ENCODE data around the gene CPEB3.

Gene CPEB3

GRCh38 chr10:92268748-92269147 lies 22.1 kb downstream of the CPEB3 start:
- no peak for DNase-seq (ENCODE audit: low read depth in 3 of 3, low spot score in 1 of 3)

DNA sequence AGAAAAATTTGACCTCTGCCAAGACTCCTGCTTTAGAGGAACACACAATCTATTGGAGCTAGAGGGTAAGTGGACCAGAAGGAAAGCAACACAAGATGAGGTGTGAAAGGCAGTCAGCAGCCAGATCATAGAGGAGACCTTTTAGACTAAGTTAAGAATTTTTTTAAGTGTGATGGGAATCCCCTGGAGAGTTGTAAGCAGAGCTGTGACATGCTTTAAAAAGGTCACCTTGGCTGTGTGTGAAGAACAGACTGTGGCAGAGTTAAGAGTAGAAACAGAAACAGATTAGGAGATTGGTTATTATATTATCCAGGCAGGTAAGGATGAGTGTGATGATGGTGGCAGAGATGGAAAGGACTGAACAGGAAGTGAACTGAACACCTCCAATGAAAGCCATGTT lies 23.5 kb downstream of the CPEB3 start:
- DNase-seq (ENCODE audit: low read depth in 3 of 3, low spot score in 1 of 3) = no peak

- DNase-seq (ENCODE audit: low read depth in 3 of 3, low spot score in 1 of 3) = no peak
These were observed 25.1 kb downstream of the CPEB3 start for GRCh38 chr10:92265687-92266258.

DNA sequence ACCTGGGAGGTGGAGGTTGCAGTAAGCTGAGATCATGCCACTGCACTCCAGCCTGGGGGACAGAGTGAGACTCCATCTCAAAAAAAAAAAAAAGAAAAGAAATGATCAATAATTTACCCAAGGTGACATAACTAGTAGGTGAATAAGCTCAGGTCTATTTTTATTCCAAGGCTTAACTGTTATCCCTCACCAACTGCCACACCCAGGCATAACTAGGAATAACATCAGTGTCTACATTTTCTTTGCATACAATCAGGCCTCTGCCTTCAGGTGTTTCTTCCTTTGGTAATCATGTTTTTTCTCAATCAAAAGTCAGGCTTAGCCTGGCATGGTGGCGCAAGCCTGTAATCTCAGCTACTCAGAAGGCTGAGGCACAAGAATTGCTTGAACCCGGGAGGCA lies 26.6 kb downstream of the CPEB3 start:
- DNase-seq (ENCODE audit: low read depth in 3 of 3, low spot score in 1 of 3) = no peak

DNA sequence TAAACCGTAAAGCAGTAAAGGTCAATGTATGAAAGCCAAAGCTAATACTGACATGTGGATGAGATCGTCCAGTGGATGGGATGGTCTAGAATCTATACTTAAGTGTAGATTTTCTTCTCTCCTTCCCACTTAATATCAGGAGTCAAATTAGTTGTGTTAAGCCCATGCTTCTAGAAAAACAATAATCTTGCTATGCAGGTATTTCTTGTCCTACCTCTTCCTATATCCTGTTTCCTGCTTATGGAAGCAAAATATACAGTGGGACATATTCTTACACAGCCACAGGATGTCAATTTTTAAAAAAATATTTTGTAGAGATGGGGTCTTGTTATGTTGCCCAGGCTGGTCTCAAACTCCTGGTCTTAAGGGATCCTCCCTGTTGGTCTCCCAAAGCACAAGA lies 27.5 kb downstream of the CPEB3 start:
- no peak for DNase-seq (ENCODE audit: low read depth in 3 of 3, low spot score in 1 of 3)

- DNase-seq (ENCODE audit: low read depth in 3 of 3, low spot score in 1 of 3) = no peak
These were observed 42.3 kb downstream of the CPEB3 start for GRCh38 chr10:92248566-92248965.

DNA sequence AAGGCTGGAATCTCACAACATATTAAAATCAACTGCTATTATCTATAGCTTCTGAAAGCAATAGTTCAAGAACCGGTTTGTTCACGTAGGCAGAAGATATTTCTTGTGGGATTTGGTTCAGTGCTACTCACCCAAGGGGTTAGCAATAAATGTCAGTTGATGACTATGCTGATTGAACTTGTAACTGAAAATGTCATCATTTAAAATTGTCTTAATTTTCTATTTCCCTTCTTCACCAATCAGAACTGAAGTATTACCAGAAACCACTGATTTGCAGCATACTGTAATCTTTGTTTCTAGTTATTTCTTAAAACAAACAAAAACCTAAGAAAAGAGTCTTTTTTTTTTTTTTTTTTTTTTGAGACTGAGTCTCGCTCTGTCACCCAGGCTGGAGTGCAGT lies 46.1 kb downstream of the CPEB3 start:
- DNase-seq (ENCODE audit: low read depth in 3 of 3, low spot score in 1 of 3) = no peak

DNA sequence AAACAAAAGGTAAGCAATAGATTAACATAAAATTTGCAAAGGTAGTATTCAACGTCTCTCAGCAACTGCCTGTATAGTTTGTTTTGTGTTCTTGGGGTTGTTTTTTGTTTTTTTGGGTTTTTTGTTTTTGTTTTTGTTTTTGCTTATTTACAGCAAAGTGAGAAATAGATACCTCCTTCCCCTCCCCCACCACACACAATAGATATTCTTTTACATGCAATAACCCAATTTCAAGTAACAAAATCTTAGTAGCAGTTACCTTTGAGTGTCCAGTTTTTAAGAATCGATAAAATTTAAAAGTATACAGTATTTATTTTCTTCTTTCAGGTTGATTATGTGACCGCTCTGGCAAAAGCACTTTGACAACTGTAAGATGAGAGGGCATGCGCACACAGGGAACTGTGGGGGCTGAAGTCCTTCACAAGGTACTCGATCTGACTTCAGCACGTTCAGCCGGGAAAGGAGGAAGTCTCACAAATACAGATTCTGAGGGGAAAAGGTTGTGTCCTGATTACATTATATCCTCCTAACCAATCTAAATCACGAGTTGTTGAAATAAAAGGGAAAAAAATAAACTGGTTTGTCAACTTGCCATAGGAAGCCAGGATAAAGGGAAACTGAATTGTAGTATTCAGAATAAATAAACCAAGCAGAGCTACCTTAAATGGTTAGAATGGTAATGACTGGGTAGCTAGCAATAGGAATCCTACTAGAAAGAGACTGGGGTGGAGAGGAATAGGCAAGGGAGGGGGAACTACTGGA lies 47.8 kb downstream of the CPEB3 start:
- peak in 1 of 3 donors; percentile 14 for DNase-seq (ENCODE audit: low read depth in 3 of 3, low spot score in 1 of 3)

GRCh38 chr10:92242380-92242779 lies 48.5 kb downstream of the CPEB3 start:
- no peak for DNase-seq (ENCODE audit: low read depth in 3 of 3, low spot score in 1 of 3)

- DNase-seq (ENCODE audit: low read depth in 3 of 3, low spot score in 1 of 3) = no peak
These were observed 49.4 kb downstream of the CPEB3 start for GRCh38 chr10:92241501-92241900.

DNA sequence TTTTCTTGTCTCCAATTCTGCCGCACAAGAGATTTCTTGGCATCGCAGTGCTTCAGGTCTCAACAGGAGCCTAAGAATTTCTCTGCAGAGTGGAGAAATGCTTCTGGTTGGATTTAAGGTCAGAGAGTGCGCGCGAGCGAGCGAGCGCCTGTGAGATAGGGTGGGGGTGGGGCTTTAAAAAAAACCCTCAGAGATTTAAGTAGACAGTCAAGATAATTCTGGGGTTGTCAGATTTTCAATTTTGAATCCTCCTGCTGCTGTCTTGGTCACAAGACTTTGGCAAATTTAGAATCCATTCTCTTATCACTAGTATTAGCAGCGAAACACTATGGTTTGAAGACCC lies 49.7 kb downstream of the CPEB3 start:
- DNase-seq (ENCODE audit: low read depth in 3 of 3, low spot score in 1 of 3) = no peak

DNA sequence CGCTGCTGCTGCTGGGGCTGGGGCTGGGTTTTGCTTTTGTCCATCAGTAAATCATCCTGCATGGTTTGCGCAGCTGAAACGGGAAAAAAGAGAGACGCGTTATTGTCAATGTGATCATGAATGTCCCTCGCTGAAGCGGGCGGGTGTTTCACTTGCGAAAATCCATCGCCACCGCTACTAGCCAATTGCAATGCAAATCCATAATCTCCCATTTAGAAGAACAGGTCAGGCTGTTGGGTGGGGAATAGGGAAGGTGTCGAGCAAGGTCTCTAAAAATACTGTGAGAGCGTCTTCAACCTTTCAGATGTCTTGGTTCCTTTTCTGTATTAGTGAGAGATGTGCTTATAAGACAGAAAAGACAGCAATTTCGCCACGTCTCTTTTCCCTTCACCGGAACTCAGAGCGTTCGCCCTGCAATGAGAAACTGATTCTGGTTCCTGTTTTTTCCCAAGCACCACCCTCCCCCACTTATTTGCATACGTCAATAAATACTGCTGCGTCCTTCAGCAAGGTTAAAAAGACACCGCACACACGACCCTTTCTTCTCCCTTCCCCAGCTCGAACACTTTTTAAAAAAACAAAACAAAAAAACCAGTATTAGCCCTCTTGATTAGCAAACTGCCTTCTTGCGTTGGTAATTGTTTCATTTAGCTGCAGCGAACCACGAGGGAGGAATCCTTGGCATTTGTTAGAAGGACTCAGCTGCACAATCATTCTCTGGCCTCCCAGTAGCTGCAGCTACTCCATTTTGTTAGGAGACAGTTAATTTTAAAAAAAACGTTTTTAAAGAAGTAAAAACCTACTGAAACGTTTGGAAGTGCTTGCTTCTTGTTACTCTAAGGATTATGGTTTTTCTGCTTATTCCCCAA lies 50.4 kb downstream of the CPEB3 start:
- DNase-seq (ENCODE audit: low read depth in 3 of 3, low spot score in 1 of 3) = no peak

DNA sequence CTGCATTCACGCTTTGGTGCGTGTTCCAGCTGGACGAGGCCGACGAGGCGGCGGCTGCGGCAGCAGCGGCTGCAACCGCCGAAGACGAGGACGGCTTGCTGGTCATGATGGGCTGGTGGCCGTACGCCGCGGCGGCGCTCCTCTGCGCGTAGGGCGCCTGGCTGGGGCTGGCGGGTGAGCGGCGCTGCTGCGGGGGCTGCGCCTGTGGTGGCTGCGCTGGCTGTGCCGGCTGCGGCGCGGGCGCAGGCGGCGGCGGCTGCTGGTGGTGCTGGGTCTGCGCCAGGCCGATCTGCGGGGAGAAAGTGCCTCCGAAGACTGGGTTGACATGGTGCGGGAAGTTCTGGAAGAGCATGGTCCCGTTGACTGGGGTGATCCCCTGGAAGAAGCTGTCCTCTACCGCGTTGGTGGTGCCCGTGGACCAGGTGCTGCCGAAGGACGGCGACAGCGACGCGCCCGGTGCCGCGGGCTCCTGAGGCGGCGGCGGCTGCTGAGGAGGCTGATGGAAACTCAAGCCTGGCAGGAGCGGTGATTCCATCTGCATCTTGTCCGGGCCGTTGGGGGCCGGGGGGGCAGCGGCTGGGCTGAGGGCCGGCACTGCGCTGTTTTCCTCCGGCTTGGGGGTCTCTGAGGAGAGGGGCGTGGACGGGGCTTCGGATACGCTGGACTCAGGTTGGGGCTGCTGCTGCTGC lies 51.1 kb downstream of the CPEB3 start:
- DNase-seq (ENCODE audit: low read depth in 3 of 3, low spot score in 1 of 3) = peak in 1 of 3 donors; percentile 38

- DNase-seq (ENCODE audit: low read depth in 3 of 3, low spot score in 1 of 3) = no peak
These were observed 51.7 kb downstream of the CPEB3 start for GRCh38 chr10:92239151-92239599.

DNA sequence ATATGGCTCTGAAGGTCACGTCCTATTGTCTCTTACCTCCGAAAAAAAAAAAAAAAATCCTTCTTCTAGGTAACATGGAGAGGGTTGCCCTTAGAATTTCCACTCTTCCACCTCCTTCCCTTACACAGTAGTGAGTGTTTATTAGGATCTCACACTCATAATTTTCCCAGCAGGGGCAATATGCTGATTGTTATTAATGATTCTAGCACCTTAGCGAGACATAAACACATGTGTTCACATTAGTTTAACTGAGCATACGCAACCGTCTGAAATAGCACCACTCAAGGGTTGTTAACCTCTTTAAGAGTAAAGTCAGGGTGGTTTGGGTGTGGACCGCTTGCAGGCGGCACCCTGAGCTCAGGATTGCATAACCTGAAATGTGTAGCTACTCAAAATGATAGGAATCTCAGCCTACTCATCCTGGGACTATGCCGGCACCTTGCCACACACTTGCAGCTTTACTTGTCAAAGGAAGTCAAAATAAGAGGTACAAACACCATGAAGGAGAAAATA lies 52.2 kb downstream of the CPEB3 start:
- no peak for DNase-seq (ENCODE audit: low read depth in 3 of 3, low spot score in 1 of 3)

GRCh38 chr10:92238054-92238585 lies 52.8 kb downstream of the CPEB3 start:
- DNase-seq (ENCODE audit: low read depth in 3 of 3, low spot score in 1 of 3) = no peak

- no peak for DNase-seq (ENCODE audit: low read depth in 3 of 3, low spot score in 1 of 3)
These were observed 59.7 kb downstream of the CPEB3 start for GRCh38 chr10:92231196-92231595.

- no peak for DNase-seq (ENCODE audit: low read depth in 3 of 3, low spot score in 1 of 3)
These were observed 68.1 kb downstream of the CPEB3 start for GRCh38 chr10:92222603-92223262.

- DNase-seq (ENCODE audit: low read depth in 3 of 3, low spot score in 1 of 3) = no peak
These were observed 71.3 kb downstream of the CPEB3 start for GRCh38 chr10:92219559-92219958.

- no peak for DNase-seq (ENCODE audit: low read depth in 3 of 3, low spot score in 1 of 3)
These were observed 72.3 kb downstream of the CPEB3 start for GRCh38 chr10:92218569-92218968.

All from stimulated activated CD4-positive, alpha-beta T cell treated with anti-CD3 and anti-CD28 coated beads, TNF-alpha, amount 100 ng/mL, for 1 hour (primary cell).